Fibroblast of pulmonary artery (primary cell): ENCODE data around the gene HERC5.
"Not testable (repeated sequence)": the region's sequence is repeated elsewhere in the genome, so short reads cannot be mapped to it uniquely, and the experiment has no call there.

Experiments used
- DNase-seq: peaks from one replicate; pipeline ENCODE4 v3.0.0-alpha.2; 2010; ENCODE audit warnings: low read depth
- H3K4me3 ChIP-seq: replicated peaks from 2 replicates; pipeline ENCODE4 v1.5.1; 2011; ENCODE audit warnings: low read depth, mild to moderate bottlenecking, control low read depth, low read length, moderate library complexity
- TF ChIP-seq, protein P1 (sequence below): IDR thresholded peaks from 2 replicates; pipeline ENCODE4 v1.5.1; 2011; ENCODE audit warnings: mild to moderate bottlenecking, control low read depth, low read length, inconsistent platforms; ENCODE audit errors: missing control alignments

Gene HERC5

DNA sequence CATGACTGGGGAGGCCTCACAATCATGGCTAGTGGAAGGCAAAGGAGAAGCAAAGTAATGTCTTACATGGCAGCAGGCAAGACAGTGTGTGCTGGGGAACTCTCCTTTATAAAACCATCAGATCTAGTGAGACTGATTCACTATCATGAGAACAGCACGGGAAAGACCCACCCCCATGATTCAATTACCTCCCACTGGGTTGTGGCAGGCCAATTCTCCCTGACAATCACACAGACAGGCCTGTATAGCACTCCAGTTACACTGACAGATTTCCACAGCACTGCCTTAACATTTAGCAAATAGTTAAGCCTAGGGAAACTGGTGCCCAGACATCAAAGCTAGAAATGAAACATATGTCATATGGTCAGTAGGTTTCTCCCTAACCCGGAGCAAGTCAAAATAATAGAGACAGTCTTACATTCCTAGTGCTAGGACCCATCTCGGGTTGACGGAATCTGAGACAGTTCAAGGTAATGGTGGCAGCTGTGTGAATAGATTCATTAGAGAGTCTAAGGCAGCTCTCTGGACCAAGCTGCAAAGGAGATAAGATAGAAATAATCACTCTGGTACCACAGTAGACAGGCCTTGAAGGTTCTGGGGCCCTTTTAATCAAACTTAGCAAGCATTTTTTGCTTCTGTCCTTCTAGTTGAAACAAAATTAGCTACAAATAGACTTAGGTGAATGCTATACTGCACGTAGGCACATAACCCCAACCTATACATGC is 9.4 kb upstream of the HERC5 start:
- no peak for DNase-seq
- no peak overlapping the region for H3K4me3 ChIP-seq
- TF ChIP-seq, protein P1, sequence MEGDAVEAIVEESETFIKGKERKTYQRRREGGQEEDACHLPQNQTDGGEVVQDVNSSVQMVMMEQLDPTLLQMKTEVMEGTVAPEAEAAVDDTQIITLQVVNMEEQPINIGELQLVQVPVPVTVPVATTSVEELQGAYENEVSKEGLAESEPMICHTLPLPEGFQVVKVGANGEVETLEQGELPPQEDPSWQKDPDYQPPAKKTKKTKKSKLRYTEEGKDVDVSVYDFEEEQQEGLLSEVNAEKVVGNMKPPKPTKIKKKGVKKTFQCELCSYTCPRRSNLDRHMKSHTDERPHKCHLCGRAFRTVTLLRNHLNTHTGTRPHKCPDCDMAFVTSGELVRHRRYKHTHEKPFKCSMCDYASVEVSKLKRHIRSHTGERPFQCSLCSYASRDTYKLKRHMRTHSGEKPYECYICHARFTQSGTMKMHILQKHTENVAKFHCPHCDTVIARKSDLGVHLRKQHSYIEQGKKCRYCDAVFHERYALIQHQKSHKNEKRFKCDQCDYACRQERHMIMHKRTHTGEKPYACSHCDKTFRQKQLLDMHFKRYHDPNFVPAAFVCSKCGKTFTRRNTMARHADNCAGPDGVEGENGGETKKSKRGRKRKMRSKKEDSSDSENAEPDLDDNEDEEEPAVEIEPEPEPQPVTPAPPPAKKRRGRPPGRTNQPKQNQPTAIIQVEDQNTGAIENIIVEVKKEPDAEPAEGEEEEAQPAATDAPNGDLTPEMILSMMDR, result no peak

DNA sequence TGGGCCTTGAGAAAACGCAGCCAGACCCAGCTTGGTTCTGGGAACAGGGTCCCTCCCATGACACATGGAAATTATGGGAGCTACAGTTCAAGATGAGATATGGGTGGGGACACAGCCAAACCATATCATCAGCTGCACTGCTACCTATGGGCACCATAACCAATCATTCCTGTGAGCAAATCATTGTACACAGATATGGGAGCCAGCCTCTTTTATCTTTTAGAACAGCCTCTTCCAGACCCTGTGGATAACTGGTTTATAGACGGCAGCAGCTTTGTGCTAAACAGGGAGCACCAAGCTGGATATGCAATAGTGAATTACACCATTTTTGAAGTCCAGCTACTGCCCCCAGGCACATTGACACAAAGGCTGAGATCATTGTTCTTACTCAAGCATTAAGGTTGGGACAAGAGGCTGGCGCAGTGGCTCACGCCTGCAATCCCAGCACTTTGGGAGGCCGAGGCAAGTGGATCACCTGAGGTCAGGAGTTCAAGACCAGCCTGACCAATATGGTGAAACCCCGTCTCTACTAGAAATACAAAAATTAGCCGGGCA is 8.6 kb upstream of the HERC5 start:
- not testable (repeated sequence) for H3K4me3 ChIP-seq, DNase-seq

- no peak overlapping the region for H3K4me3 ChIP-seq
- TF ChIP-seq, protein P1, result no peak
- DNase-seq, result no peak
Observed at GRCh38 chr4:88448889-88449288, 8.0 kb upstream of the HERC5 start.

DNA sequence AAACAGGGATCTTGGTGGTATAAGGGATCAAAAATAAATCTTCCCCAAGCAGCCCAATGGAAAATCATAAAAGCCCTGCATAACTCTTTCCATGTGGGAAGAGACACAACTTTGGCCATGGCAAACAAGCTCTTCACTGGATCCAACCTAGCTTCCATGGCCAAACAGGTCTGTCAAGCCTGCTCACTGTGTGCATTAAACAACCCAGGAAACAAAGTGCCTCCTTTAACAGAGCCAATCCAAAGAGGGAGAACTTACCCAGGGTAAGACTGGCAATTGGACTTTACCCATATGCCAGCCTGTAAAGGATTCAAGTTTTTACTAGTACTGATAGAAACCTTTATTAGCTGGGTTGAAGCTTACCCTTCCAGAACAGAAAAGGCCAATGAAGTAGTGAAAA is 7.6 kb upstream of the HERC5 start:
- H3K4me3 ChIP-seq, result no peak overlapping the region
- DNase-seq, result no peak
- TF ChIP-seq, protein P1, result no peak

DNA sequence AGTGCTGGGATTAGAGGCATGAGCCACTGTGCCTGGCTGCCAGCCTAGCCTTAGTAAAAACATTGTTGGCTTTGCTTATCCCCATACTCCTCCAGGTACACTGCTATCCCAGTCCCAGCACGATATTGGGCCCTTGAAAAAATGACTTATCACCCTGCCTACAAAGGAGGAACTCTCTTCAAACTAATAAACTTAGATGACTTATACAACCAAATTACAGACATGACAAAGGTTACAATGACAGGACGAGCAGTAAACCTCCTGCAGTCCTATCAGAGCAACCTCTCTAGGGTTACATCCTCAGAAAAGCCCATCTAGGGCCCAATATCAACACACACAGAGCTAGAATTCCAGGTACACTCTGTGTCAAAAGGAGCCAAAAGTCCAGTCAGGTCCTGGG is 5.7 kb upstream of the HERC5 start:
- DNase-seq, result no peak
- no peak overlapping the region for H3K4me3 ChIP-seq
- TF ChIP-seq, protein P1, result no peak

GRCh38 chr4:88452912-88453311 is 4.0 kb upstream of the HERC5 start:
- no peak for DNase-seq
- H3K4me3 ChIP-seq, result no peak overlapping the region
- TF ChIP-seq, protein P1, result no peak

DNA sequence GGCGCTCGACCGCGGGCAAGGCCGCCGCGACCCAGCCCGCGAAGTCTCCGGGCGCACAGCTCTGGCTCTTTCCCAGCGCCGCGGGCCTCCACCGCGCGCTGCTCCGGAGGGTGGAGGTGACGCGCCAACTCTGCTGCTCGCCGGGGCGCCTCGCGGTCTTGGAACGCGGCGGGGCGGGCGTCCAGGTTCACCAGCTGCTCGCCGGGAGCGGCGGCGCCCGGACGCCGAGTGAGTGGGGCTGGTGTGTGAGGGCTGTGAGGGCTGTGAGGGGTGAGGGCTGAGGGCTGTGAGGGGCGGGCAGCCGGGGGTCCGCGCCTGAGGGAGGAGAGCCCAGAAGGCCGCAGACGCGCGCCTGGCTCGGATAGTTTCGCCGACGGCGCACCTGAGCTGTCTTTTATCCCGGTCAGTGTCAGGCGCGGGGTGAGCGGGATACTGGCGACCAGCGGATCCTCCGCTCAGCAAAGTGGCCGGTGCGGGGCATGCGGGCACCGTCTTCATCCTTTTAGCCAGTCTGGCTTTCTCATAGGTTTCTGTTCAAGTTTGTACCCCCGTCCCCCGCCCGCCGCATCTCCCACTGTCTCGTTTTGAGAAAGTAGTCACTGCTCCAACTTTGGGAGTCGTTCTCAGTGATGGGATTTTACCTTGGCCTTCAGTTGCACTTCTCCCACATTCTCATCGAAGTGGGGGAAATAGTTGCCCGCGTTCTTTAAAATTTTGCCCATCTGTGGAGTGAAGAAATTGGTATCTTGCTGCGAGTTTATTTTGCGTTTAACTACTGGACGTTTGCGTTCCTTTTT is 586 bp downstream of the HERC5 start:
- TF ChIP-seq, protein P1, result no peak
- peak; percentile 8 for DNase-seq
- peak overlapping the region; percentile 64 for H3K4me3 ChIP-seq
